ENCODE results near the gene LRRC8C.
"Not testable (repeated sequence)": the region's sequence is repeated elsewhere in the genome, so short reads cannot be mapped to it uniquely, and the experiment has no call there.

LRRC8C gene

DNA sequence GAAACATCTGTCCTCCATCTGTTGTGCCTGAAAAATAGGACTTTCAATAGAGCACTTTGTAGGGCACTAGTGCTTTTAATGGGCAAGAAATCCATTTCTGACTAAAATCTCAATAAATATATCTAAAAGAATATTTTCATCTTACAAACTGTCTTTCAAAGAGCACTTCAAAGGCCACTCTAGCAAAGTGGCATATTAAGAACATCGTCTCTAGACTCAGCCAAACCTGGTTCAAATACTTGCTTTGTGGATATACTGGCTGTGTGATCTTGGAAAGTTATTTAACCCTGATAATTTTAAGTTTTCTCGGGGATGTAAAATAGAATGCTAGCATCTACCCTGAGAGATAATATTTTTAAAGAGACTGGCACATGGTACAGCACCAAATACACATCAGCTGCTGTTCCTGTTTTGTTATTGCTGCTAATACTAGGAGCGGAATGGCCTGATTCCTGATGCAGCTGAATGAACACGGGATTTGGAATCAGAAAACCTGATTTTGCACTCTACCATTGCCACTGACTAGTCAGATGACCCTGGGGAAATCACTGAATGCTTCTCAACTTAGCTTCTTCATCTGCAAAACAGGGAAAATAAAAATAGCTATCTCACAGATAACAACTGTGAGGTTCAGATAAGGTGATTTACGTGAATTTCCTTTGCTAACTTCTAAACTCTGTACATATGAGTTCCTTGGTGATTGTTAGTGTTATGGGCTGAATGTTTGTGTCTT is 25.2 kb upstream of the LRRC8C start:
- DNase-seq = no peak

DNA sequence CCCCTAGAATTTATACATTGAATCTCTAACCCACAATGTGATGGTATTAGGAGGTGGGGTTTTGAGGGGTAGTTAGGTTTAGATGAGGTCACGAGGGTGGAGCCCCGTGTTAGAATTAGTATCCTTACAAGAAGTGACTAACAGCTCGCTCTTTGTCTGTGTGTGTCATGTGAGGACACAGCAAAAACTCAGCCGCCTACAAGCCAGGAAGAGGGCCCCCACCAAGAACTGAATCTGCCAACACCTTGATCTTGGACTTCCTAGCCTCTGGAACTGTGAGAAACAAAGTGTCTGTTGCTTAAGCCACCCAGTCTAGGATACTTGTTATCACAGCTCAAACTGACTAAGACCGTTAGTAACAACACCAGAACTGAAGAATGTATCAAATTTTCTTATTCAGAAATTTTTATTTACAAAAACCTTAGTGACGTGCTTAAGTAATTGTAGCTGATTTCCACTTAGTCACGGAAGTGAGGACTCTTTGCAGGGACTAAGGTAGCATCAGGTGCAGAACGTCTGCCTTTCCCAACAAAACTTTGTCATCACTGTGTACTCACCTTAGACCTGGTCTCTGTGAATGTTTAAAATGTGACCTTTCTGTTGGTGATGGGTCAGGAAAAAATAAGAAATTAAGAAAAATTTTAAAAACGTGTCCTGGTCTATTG is 24.5 kb upstream of the LRRC8C start:
- no peak for DNase-seq

DNA sequence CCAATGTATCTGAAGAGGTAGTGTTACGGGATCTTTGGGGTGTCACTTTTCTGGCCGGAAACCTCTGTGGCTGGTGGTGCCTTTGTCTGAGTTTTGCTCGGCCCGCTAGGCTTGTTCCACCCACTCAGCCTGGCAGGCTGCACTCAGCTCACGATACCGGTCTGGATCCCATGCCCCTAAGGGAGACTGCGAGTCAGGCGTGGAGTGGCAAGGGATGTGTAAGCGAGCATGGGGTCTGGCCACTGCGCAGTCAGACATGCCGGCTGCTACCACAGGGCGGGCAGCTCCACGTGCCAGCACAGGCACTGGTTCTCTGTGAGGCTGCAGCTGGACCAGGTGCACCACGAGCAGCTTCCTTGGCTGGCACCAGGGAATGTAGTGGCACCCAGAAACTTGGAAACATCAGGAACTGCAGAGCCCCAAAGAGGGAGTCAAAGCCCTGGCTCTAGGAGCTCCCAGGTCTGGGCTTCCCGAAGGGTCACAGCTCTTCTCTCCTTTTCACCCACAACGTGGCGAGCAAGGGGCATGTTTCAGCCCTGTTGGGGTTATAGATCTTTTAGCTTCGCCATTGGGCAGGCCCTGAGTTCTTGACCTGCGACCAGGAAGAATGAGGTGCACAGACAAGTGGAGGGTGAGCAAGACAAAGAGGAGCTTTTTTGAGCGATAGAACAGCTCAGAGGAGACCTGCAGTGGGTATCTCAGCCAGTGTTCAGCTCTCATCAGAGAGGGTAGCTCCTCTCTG is 23.8 kb upstream of the LRRC8C start:
- DNase-seq = no peak

DNA sequence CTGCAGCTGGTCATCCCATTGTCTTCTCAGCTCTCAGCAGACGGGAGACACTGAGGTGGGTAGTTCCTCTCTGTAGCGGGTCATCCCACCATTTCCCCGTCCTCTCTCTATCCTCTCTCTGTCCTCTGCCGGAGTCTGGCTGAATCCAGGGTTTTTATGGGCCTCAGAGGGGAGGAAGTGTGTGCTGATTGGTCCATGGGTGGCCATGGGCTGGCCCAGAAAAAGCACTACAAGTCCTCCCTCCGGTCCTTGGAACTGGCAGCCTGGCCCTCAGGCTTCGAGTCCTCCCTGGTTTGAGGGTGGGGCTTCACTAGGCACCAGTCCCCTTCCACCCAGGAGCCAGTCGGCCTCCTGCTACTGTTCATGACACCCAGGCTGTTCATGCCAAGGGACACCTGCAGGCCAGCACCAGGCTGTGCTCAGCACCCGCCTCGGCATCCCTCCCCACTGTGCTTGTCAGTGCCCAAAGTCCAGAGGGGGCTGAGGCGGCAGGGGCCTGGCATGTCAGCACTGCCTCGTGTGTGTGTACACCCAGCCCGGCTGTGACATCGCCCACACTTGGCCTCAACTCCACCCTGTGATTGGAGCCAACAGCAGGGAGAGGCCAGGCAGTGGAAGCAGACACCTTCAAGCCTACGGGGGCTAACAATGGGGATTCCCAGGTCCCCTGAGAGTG is 23.0 kb upstream of the LRRC8C start:
- peak in 12 of 51 donors; percentile 10 to 55 (median 26) for DNase-seq

DNA sequence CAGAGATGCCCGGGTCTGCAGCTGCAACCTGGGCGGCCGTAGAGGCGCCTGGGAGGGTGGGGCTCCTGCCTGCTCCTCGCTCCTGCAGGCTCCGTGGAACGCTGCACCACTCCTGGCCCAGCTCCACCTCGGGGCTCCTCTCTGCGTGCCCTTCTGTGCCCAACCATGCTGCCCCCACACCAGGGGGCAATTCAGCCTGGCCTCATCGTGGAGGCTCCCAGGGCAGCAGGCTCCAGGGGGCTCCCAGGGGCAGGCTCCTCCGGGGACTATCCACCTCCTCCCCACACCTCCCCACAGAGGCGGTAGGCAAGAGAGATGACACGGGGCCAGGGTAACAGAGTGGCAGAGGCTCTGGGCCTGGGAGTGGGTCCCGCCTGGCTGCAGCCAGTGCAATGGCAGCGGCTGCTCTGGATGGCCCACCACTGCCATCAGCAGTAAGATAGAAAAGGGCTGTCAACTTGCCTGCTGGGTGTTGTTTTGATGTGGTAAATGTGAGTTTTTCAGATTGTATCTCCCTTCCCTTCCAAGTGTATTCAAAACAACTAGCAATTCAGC is 22.4 kb upstream of the LRRC8C start:
- DNase-seq = no peak

DNA sequence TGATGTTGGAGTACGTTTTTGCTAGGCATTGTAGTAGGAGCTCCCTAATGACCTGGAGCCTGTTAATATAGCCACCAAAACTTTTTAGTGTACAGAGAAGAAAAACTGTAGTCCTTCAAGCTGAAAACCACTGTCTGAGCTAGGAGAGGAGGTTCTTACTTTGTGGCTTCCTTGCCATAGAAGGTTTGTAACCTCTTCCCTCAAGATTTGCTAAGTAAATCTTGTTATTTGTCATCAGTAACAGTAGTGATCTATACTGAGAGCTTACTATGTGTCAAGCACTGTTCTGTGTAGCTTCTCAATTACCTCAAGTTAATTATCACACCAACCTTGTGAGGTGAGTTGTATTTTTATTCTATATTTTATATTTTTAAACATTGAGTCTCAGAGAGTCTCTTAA is 21.2 kb upstream of the LRRC8C start:
- no peak for DNase-seq

DNA sequence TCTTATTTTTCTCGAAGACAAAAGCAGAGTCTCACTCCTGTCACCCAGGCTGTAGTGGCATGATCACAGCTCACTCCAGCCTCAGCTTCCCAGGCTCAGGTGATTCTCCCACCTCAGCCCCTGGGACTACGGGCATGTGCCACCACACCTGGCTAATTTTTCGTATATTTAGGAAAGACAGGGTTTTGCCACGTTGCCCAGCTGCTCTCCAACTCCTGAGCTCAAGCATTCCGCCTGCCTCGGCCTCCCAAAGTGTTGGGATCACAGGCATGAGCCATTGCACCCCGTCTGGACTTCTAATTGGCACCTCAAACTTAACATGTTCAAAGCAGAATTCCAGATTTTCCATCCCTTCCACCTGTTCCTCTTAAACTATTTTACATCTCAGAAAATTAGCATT is 19.0 kb upstream of the LRRC8C start:
- no peak for DNase-seq

DNA sequence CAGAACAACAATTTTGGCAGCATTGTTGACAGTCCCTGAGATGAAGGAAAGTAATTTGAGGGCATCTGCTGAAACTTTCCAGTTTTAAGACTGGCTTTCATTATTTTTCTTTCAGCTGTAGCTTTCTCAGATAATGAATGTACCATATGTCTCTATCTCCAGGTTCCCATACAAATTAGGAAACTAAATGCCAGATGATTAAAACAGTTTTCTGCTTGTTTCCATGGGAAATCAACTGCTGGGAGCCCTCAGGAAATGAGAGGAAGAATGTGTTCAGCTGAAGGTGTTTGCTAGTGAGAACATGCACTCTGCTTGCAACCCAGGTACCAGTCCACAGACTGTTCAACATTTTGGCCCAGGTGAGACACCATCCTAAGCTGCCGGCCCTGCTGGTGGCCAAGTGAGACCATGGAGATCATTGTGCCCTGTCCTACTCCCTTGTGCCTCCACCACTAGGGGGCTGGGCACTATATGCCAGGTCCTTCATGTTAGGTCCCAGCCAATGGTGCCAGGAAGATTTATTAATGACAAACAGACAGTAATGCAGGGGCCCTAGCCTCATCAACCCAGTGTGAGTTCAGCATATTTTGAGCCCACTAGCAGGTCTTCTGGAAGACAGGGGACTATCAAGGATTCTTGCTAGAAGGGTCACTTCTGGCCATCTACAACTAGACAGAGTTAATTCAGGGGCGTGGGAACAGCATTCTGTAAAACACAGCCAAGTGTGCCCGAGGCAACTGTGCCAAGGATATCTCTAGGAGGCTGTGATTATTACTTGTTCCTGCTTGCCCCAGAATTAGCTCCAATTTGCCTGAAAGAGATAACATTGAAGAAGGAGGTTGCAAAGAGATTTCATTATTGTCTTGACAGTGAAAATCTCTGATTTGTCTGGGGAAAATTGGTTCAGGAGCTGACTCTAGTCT is 17.0 kb upstream of the LRRC8C start:
- DNase-seq = peak in 6 of 51 donors; percentile 1 to 24 (median 14)

DNA sequence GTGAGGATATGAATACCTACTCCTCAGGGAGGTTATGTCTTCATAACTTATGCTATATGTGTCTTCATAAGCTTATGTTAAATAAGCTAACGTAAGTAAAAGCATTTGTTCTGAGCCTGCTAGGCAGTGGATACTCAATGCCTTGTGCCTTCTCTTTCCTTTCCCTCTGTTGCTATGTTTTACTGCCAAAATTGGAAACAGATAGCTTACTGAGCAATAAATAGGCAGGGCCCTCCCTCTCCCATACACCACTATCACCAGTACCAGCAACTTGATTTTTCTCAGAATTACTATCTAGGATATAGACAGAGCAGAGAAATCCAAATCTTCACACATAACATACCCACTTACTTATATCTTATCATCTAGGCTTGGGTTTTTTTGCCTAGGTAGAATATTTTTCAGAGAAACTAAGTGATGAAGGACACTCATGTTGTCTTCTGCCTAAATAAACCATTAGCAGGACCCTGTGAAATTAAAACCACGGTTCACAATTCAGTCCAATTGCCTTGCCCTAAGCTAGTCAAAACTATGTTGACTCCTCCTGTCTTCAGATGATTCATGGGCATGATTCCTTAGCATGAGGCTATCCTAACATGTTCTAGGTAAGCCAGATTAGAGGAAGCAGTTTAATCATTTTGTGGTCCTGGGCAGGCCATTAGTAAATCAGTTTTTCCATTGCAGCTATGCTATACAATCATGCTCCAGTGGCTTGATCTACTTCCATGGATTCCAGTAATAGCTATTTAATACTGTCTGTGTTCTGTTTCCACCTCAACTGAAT is 15.9 kb upstream of the LRRC8C start:
- DNase-seq = no peak

DNA sequence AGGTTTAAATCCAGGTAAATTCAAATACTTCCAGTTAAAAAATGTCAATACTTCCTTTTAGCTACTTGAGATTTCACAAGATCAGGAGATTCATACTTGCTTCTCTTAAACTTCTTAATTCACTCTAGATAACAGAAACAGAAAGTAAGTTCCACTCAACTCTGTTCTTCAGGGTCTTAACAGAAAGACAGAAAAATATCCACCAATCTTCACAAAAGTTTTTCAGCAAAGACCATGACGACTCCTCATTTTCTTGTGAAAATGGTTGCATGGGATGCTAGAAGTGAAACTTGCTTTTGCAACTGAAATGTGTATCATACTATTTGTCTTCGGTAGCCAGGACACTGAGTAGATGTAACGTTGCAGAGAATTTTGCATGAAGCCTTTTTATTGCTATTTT is 12.3 kb upstream of the LRRC8C start:
- no peak for DNase-seq

DNA sequence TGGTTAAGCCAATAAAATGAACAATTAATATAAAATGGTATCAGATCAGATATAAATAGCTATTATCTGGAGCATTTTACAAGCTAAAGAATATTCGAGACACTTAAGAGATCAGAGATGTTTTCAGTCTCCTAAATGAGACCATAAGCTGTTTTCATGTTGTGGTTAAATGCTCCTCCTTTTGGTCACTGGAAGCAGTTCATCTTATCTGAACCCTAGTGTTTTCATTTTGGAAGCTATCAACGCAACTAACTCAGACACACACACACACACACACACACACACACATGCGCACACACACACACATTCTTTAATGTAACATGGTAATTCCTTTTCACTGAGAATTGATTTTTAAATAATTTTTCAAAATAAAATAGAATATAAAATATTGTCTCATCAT is 10.0 kb upstream of the LRRC8C start:
- DNase-seq = no peak

DNA sequence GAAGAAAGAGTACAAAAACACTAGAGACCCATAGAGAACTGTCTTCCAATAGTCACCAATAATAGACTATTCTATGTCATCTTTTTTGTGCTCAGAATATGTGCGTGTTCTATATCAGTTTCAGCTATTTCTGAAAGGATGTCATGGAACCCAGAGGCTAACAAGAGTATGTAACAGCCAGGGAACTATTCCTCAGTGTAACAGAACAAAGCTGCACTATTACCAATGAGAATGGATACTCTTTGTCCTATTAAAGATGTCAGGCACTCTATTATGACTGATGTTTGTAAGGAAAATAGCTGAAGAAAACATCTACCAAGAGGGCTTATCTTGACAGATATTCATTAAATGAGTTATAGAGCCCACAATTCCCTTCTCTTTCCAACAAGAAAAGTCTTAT is 8.6 kb upstream of the LRRC8C start:
- DNase-seq = peak in 2 of 51 donors; percentile 15 to 44

DNA sequence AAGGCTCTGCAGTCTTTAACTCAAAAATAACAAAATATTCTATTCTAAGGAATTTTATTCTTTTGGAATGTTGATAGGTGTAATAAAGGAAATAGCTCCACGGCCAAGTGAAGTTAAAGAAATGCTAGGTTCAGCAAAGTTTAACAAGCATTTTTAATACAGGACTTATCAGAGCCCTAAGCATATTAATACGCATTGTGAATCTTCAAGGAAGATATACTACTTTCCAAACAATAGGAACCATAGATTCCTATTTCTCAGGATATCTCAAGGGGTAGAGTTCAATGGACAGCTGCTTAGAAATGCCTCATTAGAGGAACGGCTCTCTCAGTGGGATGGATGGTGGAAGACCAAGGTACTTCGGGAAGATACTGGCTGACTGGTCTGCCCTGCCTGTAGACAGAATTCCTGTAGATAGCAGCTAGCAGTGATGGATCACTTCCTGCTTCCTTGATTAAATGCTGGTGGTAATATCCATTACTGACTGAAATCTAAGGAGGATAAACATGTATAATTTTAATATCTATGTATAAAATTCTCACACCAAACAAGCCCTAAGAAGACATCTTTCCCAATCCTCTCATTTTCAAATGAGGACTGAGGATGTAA is 8.1 kb upstream of the LRRC8C start:
- DNase-seq = no peak

DNA sequence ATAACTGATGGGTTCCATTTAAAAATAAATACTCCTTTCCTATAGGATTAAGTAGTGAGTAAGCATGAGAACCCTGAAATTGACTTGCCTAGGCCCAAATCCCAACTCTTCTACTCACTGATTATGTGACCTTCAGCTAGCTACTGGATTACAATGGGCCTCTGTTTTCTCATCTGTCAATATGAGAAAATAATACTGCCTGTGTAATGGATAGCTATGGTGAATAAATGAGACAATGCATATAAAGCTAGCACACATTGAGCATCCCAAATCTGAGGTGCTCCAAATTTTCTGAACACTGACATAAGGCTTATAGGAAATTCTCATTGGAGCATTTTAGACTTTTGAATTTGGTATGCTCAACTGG is 5.3 kb upstream of the LRRC8C start:
- peak in 3 of 51 donors; percentile 24 to 53 (median 30) for DNase-seq

DNA sequence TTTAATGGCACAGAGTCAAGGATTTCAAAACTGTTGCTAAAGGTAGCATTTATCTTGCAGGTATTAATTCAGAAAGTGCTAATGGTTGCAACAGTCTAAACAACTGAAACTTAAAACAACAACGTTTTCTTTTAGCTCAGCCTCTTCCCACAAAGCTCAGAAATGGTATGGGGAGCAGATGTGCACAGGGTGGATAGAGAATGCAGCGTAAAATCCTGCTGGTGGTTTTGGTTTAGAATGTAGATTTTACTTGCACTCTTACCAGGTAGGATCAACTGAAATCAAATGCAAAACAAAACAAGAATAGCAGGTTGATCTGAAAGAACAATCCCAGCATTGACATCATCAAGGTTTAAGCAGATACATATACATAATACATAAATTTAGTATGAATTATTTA is 3.8 kb upstream of the LRRC8C start:
- DNase-seq = no peak

DNA sequence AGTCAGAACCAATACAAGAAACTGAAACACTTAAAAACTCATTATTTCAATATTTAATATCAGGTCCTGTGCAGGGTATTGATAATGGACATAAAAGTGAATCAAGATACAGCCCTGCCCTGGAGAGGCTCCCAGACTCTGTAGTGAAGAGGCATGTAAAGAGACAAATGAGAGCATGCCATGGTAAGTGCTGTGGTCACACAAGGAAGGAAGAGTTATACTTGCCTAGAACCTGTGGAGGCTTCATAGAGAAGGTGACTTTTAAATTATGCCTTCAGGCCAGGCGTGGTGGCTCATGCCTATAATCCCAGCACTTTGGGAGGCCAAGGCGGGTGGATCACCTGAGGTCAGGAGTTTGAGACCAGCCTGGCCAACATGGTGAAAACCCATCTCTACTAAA is 3.3 kb upstream of the LRRC8C start:
- DNase-seq = not testable (repeated sequence)

DNA sequence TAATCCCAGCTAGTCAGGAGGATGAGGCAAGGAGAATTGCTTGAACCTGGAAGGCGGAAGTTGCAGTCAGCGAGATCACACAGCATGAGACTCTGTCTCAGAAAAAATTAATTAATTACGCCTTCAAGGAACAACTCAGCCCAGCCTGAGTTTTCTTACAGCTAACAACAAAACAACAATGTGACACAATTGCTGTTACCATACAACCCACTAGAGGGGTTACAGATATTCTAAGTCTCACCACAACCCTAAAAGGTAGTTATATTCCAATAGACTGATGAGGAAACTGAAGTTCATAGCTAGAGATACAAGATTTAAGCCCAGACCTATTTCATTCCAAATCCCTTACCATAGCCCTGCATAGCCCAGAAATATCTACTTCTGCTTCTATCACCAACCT is 2.9 kb upstream of the LRRC8C start:
- no peak for DNase-seq

DNA sequence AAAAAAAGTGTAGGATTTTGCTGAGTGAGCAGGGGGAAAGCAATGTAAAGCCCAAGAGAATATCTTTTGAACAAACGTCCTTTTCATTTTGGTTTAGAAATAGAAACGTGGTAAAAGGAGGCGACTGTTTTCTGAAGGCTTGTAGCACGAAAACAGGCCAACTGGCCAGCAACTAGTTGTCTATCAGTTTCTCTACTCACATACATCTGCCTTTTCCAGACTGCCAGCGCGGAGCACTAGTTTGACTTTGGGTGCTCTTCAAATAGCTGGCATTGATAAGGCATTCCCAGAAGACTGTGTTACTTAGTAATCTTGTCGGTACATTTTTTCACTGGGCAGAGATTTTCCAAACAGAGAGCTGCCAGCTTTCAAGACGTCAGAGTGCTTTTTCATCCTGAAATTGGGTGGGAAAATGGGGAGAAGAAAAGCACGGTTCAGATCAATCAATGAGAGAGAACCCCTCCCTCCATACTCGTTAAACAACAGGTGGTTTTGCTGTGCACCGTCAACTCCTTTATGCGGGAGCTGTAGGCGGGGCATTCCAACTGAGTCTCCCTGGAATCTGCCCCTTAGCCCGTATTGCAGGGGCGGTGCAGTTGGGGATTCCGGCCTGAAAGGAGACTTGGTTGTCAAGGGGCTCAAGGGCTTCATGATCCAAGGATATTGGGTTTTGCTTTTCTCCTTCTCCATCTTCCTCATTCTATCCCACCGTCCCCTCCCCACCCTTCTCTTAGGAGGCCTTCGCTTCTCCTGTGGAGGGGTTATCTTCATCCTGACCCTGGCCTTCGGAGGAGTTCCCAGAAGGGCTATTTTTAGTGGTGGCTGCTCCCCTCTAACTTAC is 884 bp upstream of the LRRC8C start:
- DNase-seq = peak in 20 of 51 donors; percentile 20 to 86 (median 46)

Measured in hypothalamus (tissue), 51 donors.